ENCODE measurements around the gene CYP20A1.

DNA sequence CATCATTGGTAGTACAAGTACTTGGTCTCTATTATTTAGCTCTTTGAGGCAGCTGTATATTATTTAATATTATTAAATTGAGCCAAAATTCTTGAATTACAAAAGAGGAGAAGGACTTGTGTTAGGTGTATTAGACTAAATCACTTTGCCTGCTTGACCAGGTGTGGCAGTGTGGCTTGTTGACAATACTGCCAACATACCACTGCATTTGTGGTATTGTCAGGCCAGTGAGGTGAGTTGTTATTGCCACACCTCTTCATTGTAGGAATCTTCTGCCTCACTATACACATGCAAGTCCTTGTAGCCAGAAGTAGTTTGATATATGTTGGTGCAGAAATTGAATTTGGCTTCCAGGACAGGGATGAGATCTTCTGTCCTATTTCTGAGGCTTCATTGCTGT lies 40.5 kb downstream of the CYP20A1 start:
- TF ChIP-seq GATA2 (IDR thresholded peaks at IDR 0.05; ENCODE audit: low read depth, low read length) (no peak), GATA3 (IDR thresholded peaks at IDR 0.05; ENCODE audit: low read depth, low read length) (no peak)
